GM10847 (cell line): ENCODE results near the gene LRRC8E.
A peak's percentile ranks its signal among the peaks of the same experiment; 100 is the strongest.

Experiments used
- POLR2A ChIP-seq: IDR thresholded peaks from 2 replicates; pipeline ENCODE4 v1.6.1; 2011; ENCODE audit not compliant: insufficient read length; ENCODE audit errors: extremely low read depth

LRRC8E gene

DNA sequence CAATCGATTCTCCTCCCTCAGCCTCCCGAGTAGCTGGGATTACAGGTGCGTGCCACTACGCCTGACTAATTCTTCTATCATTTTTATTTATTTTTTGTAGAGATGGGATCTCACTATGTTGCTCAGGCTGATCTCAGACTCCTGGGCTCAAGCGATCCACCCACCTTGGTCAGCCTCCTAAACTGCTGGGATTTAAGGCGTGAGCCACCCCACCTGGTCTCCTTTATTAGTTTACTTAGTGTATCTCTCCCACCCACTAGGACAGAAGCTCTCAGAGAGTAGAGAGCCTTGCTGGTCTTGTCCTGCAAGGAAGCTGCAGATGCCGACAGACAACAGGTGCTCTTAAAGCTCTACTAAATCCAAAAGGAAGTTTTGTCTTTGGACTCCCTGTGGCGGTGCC lies 2.5 kb upstream of the LRRC8E start:
- no peak for TF ChIP-seq POLR2A

DNA sequence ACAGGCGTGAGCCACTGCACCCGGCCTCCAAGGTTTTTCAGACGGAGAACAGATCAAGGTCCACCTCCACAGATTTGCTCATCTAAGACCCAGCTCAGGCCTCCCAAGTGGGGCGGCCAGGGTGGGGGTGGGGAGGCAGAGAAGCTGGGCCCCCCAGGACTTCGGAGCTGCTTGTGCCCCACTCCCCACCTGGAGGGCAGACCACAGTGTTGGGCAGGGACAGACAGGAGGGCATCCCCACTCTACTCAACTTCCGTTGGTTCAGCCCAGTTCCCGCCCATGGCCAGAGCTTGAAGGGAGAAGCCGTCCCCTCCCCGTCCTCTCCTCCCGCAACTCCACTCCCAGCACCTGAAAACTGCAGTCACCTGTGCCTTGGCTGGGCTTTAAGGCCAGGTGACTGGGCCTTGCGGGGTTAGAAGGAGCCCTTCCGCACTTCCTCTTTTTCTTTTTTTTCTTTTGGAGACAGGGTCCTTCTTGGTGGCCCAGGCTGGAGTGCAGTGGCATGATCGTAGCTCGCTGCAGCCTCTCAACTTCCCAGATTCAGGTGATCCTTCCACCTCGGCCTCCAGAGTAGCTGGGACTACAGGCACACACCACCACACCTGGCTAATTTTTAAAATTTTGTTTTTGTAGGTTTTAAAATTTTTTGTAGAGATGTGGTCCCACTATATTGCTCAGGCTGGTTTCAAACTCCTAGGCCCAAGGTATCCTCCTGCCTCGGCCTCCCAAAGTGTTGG lies 734 bp upstream of the LRRC8E start:
- TF ChIP-seq POLR2A, result no peak

DNA sequence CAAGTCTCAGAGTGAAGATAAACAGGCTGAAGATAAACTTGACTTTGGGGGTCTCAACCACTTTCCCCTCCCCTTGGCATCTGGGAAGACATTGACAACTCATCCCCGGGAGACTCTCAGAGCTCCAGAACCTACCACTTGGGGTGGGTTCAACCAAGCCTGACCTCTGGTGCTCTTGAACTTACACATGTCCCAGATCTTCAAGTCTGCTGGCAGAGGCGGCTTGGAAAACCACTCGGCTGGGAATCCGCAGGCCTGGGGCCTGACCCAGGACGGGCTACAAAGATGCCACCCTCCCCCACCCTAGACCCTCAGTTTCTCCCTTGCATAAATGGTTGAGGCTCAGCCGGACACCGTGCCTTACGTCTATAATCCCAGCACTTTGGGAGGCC lies 512 bp downstream of the LRRC8E start:
- no peak for TF ChIP-seq POLR2A

DNA sequence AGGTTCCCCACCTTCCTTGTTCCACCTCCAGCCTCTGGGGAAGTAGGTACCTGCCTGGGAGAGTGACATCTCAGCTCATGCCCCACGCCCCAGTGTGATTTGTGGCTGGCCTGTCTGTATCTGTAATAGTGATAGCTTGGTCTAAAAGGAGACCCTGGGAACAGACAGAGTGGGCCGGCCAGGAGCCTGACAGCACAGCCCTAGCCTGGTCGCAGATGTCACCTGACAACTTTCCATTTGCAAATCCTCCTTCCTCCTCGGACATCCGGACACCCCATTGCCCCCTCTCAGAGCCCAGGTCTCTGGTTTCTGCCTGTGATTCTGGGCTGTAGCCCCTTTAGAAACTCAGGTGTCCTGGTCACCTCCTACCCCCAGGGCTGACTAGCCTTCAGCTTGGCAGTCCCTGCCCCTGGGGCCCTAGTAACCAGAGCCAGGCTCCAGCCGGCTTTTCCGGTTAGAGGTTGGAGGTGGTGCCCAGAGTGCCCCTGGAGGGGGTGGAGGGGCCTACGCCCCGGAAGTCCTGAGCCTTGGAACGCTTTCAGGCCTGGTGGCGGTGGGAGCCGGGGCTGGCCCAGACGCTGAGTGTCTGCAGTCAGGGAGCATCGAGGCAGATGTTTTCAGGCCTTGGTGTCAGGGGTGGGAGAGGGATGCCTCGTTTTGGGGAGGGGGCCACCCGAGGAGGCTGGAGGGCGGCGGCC lies 6.5 kb downstream of the LRRC8E start:
- TF ChIP-seq POLR2A, result no peak

DNA sequence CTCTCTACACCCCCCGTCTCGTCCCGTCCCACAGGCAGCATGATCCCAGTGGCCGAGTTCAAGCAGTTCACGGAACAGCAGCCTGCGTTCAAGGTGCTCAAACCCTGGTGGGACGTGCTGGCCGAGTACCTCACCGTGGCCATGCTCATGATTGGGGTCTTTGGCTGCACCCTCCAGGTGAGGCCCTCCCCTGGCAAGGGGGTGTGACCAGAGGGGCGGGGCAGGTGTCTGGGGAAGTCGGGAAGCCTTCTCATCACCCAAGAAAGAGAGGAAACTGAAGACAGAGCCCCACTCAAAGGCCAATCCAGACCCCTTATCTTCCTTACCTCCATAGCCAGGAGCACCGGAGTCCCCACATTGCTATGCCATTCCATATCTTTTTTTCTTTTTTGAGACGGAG lies 7.3 kb downstream of the LRRC8E start:
- TF ChIP-seq POLR2A, result no peak

DNA sequence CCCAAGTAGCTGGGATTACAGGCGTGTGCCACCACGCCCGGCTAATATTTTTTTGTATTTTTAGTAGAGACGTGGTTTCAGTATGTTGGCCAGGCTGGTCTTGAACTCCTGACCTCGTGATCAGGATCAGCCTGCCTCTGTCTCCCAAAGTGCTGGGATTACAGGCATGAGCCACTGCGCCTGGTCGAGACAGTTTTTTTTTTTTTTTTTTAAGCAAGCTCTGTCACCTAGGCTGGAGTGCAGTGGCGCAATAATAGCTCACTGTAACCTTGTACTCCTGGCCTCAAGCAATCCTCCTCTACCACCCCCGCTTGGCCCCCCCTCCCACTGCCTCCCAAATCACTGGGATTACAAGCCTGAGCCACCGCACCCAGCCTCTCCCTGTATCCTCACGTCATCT lies 9.0 kb downstream of the LRRC8E start:
- TF ChIP-seq POLR2A, result no peak

DNA sequence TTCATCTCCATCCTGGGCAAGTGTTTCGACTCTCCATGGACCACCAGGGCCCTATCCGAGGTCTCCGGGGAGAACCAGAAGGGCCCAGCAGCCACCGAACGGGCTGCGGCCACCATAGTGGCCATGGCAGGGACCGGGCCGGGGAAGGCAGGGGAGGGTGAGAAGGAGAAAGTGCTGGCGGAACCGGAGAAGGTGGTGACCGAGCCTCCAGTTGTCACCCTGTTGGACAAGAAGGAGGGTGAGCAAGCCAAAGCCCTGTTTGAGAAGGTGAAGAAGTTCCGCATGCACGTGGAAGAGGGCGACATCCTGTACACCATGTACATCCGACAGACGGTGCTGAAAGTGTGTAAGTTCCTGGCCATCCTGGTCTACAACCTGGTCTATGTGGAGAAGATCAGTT lies 10.7 kb downstream of the LRRC8E start:
- no peak for TF ChIP-seq POLR2A

DNA sequence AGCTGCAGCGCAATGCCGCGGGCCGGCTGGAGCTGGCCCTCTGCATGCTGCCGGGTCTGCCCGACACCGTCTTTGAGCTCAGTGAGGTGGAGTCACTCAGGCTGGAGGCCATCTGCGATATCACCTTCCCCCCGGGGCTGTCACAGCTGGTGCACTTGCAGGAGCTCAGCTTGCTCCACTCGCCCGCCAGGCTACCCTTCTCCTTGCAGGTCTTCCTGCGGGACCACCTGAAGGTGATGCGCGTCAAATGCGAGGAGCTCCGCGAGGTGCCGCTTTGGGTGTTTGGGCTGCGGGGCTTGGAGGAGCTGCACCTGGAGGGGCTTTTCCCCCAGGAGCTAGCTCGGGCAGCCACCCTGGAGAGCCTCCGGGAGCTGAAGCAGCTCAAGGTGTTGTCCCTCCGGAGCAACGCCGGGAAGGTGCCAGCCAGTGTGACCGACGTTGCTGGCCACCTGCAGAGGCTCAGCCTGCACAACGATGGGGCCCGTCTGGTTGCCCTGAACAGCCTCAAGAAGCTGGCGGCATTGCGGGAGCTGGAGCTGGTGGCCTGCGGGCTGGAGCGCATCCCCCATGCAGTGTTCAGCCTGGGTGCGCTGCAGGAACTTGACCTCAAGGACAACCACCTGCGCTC lies 11.6 kb downstream of the LRRC8E start:
- TF ChIP-seq POLR2A, result no peak

DNA sequence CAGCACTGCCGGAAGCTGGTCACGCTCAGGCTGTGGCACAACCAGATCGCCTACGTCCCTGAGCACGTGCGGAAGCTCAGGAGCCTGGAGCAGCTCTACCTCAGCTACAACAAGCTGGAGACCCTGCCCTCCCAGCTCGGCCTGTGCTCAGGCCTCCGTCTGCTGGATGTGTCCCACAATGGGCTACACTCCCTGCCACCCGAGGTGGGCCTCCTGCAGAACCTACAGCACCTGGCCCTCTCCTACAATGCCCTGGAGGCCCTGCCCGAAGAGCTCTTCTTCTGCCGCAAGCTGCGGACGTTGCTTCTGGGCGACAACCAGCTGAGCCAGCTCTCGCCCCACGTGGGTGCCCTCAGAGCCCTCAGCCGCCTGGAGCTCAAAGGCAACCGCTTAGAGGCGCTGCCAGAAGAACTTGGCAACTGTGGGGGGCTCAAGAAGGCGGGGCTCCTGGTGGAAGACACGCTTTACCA lies 12.1 kb downstream of the LRRC8E start:
- no peak for TF ChIP-seq POLR2A

DNA sequence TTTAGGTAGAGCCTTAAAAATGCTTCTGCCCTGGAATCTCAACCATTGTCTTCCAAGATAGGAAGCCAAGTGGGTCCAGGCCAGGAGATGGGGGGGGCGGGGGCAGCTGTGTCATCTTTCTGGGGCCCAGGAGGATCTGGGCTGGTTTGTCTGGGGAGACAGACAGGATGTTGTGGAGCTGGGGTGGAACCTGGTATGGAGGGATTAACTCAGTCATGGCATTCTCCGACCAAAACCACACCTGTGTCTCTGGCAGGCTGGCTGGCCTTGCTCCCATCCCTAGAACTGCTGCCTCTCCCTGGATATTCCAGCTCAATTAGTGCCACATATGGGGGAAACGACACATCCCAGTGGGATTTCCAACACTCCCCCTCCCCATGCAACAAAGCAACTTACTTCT lies 12.6 kb downstream of the LRRC8E start:
- no peak for TF ChIP-seq POLR2A

DNA sequence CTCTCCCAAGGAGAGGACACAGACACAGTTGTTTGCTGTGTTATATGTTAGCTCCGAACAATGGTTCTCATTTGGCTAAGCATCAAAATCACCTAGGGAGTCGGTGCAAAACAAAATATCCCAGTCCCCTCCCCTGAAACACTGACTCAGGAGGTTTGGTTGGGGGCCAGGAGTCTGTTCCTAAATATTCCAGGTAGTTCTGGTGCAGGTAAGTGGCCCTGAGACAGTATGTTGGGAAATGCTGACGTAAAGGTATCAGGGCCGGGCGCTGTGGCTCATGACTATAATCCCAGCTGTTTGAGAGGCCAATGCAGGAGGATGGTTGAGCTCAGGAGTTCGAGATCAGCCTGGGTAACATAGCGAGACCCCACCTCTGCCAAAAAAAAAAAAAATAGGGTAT lies 13.0 kb downstream of the LRRC8E start:
- no peak for TF ChIP-seq POLR2A

DNA sequence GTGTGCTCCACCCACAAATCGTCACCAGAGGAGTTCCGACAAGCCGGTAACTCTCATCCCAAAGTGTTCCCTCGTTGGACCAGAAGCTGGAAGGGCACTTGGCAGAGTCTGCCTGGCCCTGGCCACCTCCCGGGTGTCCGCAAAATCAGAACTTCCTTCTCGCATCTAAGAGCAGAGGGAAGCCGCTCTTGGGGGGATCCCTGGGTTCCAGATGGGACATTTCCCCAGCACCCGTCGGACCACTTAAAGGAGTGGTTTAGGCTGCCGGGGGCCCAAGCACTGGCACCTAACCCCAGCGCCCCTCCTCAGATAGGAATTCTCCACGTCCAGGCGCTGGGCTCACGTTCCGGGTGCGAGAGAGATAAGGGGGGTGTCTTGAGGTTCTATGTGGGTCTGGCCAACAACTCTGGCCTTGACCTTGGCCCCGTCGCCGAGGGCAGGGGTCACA lies 14.5 kb downstream of the LRRC8E start:
- TF ChIP-seq POLR2A, result no peak

DNA sequence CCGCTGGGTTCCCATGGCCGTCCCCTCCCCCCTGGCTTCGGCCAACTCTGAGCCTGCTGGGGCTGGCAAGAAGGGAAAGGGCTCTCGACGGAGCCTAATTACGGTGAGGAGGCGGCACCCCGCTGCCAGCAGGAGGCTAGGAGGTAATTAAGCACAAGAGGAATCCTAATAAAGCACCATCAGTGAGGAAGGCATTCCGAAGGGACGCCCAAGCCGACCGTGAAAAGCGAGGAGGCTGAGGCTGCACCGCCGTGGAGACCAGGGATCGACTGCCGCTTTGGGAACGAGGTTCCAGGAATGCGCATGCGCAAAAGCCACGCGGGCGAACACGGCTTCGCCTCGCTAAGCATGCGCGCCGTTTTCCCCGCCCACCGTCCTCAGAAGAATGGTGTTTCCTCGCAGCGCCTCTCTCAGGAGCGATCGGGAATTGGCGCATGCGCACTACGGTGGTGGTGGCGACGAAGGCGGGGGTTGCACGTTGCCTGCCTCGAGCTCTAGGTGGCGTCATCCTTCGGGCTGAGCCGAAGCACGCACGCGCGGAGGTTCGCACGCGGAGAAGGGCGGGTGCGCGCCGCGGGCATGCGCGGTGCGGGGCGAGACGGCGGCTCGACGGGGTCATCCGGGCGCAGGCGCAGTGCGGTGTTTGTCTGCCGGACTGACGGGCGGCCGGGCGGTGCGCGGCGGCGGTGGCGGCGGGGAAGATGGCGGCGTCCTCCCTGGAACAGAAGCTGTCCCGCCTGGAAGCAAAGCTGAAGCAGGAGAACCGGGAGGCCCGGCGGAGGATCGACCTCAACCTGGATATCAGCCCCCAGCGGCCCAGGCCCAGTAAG lies 15.1 kb downstream of the LRRC8E start, which contains the start of gene MAP2K7:
TSS of gene MAP2K7 (plus strand) at position 634 of the 830 bp plus-strand sequence. CDS start at position 702, 68 bp downstream.
- TF ChIP-seq POLR2A, result peak; percentile 92

DNA sequence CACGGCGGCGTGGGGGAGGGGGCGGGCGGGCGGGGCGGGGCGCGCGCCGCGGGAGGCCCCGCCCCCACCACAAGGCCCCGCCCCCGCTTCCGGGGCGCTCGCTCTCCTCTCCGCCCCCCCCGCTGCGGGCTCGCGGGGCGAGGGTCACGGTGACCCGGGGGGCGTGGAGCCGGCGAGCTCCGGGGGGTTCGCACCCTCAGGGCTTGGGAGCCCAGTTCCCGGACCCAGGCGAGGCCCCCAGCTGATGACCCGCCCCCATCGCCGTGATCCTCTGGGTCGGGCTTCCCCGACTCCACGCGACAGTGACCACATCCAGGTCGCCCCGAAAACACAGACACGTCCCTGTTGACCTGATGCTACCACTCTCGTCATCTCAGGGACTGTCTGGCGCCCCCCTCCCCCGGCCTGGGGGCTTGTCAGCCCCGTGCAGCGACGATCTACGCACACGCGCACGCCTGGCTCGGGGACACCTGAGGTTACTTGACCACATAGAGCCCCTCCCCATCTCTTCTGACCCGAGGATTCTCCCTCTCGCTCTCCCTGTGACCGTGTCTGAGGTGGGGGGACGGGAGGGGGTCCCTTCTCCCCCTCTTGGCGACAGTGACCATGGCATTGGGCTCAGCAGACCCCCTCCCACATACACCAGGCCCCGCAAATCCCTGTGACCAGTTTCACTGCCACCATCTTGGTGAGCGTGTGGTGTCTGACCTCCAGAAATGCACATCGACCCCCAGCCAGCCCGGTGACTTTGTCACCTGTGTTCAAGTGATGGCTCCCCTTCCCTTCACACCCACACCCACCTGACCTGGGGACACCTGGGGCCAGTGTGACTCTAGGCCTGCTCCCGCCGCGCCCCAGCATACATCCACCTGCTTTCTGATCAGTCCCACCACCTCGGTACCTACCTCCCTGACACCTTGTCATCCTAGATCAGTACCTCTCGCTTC lies 16.0 kb downstream of the LRRC8E start:
- TF ChIP-seq POLR2A, result no peak
